NCI-H345 treated with DMSO at 0.1 percent for 48 hours (cell line): Measurements from ENCODE around the gene HASPIN.

ENCODE experiments used
- DNase-seq: peaks from one replicate; lab custom pipeline; 2025; ENCODE audit not compliant: unreplicated experiment; lab: John Stamatoyannopoulos, UW

HASPIN gene

DNA sequence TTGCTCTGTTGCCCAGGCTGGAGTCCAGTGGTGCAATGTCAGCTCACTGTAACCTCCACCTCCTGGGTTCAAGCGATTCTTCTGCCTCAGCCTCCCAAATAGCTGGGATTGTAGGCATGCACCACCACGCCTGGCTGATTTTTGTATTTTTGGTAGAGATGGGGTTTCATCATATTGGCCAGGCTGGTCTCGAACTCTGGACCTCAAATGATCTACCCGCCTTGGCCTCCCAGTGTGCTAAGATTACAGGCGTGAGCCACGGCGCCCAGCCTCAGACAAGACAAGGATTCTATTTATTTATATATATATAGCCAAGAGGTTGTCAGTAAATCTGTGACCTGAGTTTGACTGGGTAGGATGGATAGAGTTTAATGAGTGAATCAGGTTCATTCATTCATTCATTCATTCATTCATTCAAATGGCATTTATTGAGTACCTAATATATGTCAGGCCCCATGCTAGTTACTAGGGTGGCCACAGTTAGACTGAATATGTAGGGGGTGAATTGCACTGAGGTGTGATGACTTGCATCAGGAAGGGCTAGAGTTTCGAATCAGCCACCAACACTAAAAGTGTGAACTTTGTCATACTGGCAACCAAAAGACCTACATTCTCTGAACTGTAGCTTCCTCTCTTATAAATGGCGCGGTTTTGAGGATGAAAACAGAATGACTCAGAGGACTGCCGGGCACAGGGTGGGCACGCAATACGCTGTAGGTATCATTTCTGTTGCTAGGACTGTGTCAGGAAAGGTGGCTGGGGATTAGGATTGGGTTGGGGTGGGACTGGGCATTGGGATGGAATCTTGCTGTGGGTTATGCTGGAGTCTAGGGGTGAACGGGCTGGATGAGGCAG lies 39.4 kb downstream of the HASPIN start:
- no peak for DNase-seq

DNA sequence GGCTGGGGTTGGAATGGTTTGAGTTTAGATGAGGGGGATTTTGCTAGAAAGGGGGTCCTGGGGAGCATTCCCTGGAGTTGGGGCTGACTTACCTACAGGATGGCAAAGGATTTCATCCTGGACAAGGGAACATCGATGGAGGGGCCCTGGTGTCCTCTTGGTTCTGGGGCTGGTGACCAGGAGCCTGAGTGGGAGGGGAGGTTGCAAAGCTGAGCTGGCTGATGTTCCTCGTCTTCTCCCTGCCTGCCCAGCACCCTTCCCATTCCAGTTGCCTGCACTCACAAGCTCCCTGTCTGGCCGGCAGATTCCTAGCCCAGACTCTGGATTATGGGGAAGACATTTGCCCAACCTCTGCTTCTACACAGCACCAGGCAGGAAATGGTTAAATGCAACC lies 40.1 kb downstream of the HASPIN start:
- DNase-seq, result no peak

DNA sequence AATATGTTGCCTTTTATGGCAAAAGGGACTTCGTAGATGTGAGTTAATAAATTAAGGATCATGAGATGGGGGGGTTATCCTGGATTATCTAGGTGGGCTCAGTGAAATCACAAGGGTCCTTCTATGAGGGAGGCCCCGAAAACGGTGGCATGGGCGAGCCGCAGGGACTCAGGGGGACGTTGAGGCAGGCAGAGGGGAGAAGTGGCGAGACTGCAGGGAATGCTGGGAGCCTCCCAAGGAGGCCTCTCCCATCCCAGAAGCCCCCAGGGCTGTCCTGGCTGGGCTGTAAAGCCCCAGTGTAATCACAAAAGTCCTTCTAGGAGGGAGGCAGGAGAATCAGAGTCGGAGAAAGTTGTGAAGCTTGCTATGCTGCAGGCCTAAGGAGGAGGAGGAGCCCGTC lies 42.3 kb downstream of the HASPIN start:
- no peak for DNase-seq

DNA sequence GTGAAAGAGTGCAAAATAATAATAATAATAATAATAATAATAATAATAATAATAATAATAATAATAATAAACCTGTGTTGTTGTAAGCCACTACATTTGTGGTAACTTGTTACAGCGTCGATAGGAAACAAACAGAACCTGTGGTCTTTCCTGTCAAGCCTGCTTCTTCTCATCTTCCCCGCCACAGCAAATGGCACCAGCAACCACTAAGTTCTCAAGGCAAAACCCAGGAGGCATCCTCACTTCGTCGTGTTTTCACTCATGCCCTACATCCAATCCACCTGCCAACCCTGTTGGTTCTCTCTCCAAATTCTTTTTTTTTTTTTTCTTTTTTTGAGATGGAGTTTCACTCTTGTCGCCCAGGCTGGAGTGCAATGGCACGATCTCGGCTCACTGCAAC lies 43.1 kb downstream of the HASPIN start:
- no peak for DNase-seq

DNA sequence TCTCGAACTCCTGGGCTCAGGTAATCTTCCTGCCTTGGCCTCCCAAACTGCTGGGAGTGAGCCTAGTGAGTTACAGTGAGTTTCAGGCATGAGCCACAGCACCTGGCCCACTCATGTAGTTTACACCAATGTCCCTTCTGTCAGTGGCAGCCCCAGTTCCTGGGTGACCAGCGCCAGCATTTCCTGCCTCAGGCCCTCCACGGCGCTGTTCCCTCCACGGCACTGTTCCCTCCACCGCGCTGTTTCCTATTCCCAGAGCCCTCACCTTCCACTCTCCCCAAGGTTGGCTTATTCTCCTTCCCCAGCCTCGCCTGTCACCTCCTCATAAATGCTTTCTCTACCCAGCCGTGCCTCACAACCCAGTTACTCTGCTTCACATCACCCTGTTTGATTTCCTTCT lies 44.6 kb downstream of the HASPIN start:
- no peak for DNase-seq

DNA sequence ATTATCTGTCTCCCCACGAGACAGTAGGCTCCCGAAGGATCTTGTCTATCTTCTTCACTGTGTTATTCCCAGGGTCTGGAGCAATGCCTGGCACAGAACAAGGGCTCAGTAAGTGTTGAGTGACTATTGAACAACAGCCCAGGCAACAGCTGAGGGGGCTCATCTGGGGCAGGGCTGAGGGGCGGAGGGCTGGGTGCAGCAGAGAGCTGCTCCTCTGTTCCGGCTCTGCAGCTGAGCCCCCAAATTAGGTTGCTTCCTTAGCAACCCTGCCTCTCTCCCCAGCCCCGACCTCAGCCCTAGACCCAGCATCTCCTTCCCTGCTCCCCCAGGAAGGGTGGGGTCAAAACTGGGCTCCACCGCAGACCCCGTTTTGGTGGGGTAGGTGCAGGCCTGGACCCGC lies 45.1 kb downstream of the HASPIN start:
- DNase-seq, result no peak

DNA sequence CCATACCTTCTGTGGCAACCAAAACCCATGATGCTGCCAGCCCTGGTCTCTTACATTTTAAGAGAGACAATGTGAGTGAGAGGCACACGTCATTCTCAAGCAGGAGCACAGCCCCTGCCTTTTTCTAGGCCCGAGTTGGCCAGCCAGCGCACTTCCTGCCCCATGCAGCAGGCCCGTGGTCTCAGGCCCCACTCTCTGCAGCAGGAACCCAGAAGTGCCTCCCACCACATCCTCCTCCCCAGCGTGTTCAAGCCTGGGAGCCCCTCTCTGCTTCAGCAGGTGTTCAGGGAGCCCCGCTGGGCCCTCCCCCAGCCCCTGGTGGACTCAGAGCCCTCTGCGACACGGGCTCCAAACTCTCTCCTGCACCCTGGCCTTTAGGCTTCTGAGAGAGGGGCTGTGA lies 46.8 kb downstream of the HASPIN start:
- DNase-seq, result no peak

DNA sequence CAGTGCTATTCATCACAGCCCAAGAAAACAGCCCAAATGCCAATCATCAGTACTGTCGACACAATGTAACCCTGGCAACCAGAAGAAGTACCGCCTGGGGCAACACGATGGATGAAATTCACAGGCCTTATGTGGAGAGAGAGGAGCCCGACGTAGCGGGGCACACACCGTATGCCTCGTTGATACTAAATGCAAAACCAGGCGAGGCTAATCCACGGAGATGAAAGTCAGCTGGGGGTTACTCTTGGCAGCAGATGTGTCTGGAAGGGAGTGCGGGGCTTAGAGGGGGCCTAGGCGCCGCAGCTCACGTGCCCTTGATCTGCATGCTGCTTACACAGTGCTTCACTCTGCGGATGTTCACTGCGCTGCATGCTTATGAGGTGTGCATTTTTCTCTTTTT lies 47.4 kb downstream of the HASPIN start:
- DNase-seq, result no peak

DNA sequence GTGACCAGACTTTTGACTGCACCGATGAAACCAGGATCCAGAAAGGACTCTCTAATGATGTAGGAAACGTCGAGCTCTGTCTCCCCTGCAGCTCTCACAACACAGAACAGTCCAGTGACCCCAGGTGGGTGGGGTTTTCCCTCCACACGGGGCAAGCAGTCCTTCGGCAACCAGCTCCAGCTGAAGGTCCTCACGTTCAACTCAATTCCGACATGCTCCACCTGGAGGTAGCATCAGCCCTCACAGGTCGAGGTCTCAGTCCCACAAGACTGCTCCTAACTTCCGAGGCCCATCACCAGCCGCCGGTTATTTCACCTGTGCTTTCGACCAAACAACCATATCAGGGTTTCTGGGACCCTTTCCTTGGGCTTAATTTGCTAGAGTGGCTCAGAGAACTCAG lies 49.1 kb downstream of the HASPIN start:
- DNase-seq, result no peak

DNA sequence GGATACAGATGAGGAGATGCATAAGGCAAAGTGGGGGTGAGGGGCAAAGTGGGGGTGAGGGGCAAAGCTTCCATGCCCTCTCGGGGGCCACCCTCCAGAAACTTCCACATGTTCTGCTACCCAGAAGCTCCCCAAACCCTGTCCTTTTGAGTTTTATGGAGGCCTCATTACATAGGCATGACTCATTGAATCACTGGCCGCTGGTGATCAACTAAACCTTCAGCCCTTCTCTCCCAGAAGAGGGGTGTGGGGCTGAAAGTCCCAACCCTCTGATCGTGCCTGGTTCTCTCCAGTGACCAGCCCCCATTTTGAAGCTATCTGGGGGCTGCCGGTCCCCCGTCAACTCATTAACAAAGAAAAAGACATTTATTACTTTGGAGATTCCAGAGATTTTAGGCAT lies 49.8 kb downstream of the HASPIN start:
- DNase-seq, result no peak

DNA sequence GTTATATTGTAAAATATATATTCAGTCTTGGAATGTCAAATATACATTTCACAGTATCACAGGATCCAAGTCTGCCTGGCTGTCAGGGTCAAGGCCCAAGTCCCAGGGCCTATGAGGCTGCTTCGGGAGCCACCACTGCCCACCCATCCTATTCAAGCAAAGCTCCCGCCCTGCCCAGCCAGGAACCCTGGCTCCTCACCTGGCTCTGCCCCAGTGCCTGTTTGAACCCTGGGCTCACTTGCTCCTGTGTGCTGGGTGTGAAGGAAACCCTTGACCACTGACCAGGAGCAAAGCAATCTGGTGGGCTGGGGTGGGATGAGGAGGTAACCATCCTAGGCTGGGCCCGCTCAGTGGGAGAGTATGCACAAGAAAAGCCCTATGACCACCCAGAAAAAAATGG lies 50.3 kb downstream of the HASPIN start:
- no peak for DNase-seq
